Activated CD4-positive, alpha-beta T cell treated with anti-CD3 and anti-CD28 coated beads for 4 hours (primary cell): Measurements from ENCODE around the gene OR2M7.
"Not testable (repeated sequence)": the region's sequence is repeated elsewhere in the genome, so short reads cannot be mapped to it uniquely, and the experiment has no call there.

Source experiments
- DNase-seq, 2 donors: peaks; one replicate each; pipeline ENCODE4 v3.0.0-alpha.2; 2020

OR2M7 gene, protein sequence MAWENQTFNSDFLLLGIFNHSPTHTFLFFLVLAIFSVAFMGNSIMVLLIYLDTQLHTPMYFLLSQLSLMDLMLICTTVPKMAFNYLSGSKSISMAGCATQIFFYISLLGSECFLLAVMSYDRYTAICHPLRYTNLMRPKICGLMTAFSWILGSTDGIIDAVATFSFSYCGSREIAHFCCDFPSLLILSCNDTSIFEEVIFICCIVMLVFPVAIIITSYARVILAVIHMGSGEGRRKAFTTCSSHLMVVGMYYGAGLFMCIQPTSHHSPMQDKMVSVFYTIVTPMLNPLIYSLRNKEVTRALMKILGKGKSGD

DNA sequence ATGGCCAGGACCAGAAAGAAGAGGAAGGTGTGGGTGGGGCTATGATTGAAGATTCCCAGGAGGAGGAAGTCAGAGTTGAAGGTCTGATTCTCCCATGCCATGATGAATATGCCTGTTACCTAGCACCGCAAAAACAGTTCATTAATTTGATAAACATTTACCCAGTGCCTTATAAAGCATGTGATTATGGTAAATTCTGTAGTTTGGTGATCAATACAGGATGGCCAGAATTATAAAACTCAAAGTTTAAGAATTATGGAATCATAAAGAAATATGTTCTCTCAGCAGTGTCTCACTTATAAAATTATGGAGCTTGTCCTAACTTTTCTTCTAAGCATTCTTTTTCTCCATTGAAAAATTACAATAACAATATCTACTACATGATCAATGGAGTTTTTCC, at the start of gene OR2M7:
OR2M7 (minus strand) TSS at position 101 of the 400 bp plus-strand sequence; CDS start at position 101, 0 bp downstream.
- no peak for DNase-seq

DNA sequence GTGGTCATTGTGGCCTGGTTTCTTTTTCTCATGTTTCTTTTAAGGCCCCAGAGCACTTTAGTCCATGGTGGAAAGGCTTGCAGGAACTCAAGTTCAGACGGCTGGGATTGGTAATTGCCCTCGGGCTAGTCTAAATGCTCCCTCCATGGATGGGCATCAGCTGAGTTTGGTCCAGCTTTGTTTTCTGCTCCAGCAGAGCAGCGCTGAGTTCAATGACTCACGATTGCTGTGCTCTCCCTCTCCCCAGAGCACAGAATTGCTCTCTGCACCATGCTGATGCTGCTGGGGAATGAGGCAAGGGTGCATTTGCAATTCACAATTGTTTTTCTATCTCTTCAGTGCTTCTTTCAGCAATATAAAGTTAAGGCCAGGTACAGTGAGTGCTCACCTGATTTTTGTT, 49.4 kb upstream of the OR2M7 start:
- DNase-seq = no peak

- no peak for DNase-seq
Measured at GRCh38 chr1:248372394-248372793, 48.0 kb upstream of the OR2M7 start.

DNA sequence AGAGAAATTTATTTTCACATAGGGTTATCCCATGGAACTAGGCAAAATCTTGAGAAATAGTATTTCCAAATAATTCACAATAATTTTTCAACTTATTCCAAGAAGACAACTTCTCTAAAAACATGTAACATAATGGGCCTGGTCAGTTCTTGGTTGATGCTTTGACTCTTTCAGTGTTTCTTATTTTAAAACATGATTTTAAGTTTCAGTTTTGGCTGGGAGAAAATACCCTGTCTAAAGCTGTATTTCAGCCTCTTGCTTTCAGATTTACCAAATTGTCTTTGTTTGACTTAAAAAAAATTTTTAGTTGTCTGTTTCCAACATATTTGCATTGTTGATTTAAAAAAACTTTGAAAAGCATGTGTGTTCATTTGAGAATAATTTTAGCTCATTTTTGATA, 42.2 kb upstream of the OR2M7 start:
- DNase-seq = no peak

GRCh38 chr1:248361121-248361715, 36.9 kb upstream of the OR2M7 start, which contains the start of gene OR2T4:
TSS of gene OR2T4 (plus strand) at chr1:248361665. CDS start at chr1:248361665, 0 bp downstream.
- no peak for DNase-seq

DNA sequence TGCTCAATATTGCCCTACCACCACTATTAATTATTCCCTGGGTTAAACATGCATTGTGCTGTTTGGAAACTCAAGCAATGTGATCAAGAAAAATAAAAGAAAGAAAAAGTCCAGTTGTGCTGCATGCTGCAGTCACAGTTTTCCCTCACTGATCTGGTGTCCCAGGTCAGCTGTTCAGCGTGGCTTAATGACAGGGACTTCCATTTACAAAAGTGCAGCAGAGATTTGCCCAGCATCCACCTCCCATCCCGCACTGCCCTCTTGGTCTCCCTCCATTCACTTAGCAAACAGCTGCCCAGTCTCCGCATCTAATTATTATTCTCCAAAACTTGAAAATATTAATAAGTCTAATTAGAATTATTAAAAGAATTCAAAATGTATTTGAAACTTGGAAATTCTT, 35.0 kb upstream of the OR2M7 start:
- DNase-seq = no peak

- DNase-seq = no peak
Measured at GRCh38 chr1:248348475-248348874, 24.1 kb upstream of the OR2M7 start, which contains the start of gene OR14C36. TSS of gene OR14C36 (plus strand) at chr1:248348775. CDS start at chr1:248348775, 0 bp downstream.

DNA sequence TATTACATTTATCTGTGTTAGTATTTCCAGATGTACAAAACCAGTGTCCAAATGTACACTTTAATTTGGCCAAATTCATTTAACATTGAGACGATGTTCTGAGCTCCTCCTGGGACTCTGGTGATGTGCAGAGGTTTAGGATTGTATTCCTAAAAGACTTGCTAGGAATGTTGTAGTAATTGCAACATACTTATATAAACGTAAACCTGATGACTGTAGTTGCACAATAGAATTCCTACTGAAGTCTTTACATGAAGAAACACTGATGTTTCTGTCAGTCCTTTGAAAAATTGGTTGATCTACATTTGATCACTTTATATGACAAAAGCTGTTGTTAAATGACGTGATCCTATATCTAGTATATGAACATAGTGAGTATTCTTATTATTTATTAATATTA, 19.1 kb upstream of the OR2M7 start:
- DNase-seq = no peak

DNA sequence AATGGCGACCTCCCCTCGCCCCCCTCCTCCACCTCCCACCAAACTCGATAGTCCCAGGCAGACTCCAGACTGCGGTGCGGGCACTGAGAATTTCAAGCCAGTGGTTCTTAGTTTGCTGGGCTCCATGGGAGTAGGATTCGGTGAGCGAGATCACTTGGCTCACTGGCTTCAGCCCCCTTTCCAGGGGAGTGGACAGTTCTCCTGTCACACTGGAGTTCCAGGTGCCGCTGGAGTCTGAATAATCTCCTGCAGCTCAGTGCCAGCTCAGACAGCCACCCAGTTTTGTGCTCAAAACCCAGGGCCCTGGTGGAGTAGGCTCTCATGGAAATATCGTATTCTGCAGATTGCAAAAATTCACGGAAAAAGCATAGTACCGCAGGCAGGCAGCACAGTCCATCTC, 7.6 kb downstream of the OR2M7 start:
- no peak for DNase-seq

- not testable (repeated sequence) for DNase-seq
Measured at GRCh38 chr1:248306740-248307139, 17.6 kb downstream of the OR2M7 start.

- DNase-seq = no peak
Measured at GRCh38 chr1:248306103-248306502, 18.3 kb downstream of the OR2M7 start.

GRCh38 chr1:248305672-248306071, 18.7 kb downstream of the OR2M7 start:
- DNase-seq = not testable (repeated sequence)

- no peak for DNase-seq
Measured at GRCh38 chr1:248303324-248303723, 21.0 kb downstream of the OR2M7 start, which contains the start of gene OR2T12. TSS of gene OR2T12 (minus strand) at chr1:248303424. CDS start at chr1:248295578, 7,846 bp downstream.

- no peak for DNase-seq
Measured at GRCh38 chr1:248288391-248288790, 36.0 kb downstream of the OR2M7 start.

DNA sequence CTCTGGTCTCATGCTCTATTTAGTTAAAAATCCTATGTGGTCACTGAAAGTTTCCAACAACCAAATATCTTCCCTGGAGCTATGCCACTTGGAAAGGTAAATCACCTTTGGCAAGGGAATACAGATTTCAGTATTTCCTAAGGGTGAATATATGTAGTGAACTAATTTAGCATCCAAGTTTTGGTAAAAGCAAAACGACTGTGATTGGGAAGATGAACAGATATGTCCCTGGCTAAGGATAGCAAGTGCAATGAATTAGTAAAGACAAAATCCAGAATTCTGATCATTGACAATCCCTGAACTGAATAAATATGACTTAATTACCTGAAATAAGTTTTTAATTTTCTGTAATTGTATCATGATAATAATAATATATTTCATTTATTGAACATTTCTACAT, 46.5 kb downstream of the OR2M7 start, which contains the start of gene OR2T33:
OR2T33 (minus strand) TSS at position 101 of the 400 bp plus-strand sequence. CDS start 4,162 bp downstream, outside the sequence.
- DNase-seq = no peak
